Mammary epithelial cell (primary cell): ENCODE results near the gene LPCAT1.

Source experiments
- CTCF ChIP-seq, 2 donors: IDR thresholded peaks in 1 of 2; conservative IDR thresholded peaks in 1 of 2; 2 replicates each; pipeline ENCODE4 v1.5.1; 2011 to 2012; ENCODE audit warnings: inconsistent platforms in 2 of 2, low read length in 2 of 2, mild to moderate bottlenecking in 2 of 2, control low read depth in 1 of 2, low read depth in 1 of 2; ENCODE audit not compliant: insufficient read depth in 1 of 2; ENCODE audit errors: extremely low read depth in 1 of 2
- EZH2 ChIP-seq: IDR thresholded peaks from 2 replicates; pipeline ENCODE4 v1.6.1; 2012; ENCODE audit warnings: low read length, inconsistent platforms, borderline replicate concordance

DNA sequence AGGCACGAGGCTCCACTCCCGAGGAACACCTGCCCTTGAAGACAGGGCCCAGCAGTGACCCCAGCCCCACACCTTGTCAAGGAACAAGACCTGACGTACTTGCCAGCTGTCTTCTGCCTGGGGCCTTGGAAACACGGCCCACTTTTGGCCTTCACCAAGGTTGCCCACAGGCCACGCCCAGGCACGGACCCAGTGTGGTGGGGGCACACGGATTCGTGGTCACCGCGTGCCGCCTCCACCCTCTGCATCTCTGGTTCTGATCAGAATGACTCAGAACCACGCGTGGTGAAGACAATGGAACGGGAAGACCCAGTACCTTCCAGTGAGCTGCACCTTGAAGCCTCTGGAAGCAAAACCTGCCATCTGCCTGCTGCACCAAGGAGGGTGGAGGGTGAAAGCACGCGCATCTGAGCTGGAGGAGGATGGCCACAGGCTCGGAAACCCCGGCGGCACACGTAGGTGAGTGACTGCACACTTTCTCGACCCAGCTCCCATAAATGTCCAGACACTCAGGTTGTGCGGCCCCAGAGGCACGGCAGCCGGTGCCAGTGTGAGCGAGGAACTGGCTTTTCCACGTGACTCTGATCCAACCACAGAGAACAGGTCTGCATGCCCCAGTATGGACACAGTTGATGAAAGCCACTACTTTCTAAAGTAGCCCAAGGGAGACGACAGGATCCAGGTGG lies 36.5 kb downstream of the LPCAT1 start:
- TF ChIP-seq EZH2 (no peak), CTCF (conservative IDR thresholded peaks at IDR 0.05 in 1 of 2, IDR thresholded peaks at IDR 0.05 in 1 of 2; ENCODE audit: extremely low read depth in 1 of 2, insufficient read depth in 1 of 2, low read depth in 1 of 2, low read length in 2 of 2) (no peak)
